ENCODE data around the gene SLC1A2.

Gene SLC1A2

DNA sequence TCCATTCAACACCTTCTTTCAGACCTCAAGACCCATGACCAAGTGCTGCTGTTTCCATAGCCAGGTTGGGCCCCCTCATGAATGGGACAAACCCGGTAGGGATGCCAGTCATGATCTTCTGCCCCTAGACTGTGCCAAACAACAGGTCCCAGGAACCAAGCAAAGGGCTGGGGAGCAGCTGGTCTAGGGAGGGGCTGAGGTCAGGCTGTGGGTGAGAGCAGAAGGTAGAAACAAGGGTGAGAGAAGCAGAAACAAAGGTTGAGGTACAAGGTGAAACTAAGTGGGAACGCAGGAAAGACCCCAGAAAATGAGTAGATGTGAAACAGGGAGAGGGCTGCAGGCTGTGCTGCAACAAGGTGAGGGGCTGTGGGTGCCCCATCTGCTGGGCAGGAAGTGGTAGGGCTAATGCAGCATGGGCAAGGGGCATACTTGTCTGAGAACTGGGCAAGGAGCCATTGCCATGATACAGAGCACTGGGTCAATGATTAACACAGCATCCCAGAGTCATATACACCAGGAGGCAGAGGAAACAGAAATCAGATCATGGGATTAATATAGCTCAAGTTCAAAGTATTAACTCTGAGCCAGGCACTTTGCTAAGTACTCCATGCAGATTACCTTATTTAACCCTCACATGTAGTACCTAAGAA lies 45.9 kb downstream of the SLC1A2 start:
- H3K27me3 ChIP-seq (ENCODE audit: insufficient read depth, low read length): no peaks in the 10 kb centered on the region
- no peaks in the 10 kb centered on the region for H3K36me3 ChIP-seq (ENCODE audit: insufficient read depth, low read depth, low read length)
- no peak overlapping the region for H3K9ac ChIP-seq (ENCODE audit: low read depth, low read length)
- H3K27ac ChIP-seq (ENCODE audit: low read length): no peak overlapping the region
- H3K4me3 ChIP-seq (ENCODE audit: low read length): no peak overlapping the region
- no peaks in the 10 kb centered on the region for H3K4me1 ChIP-seq (ENCODE audit: insufficient read depth, low read length)
- H3K9me3 ChIP-seq (ENCODE audit: insufficient read depth, low read depth, low read length): no peaks in the 10 kb centered on the region

DNA sequence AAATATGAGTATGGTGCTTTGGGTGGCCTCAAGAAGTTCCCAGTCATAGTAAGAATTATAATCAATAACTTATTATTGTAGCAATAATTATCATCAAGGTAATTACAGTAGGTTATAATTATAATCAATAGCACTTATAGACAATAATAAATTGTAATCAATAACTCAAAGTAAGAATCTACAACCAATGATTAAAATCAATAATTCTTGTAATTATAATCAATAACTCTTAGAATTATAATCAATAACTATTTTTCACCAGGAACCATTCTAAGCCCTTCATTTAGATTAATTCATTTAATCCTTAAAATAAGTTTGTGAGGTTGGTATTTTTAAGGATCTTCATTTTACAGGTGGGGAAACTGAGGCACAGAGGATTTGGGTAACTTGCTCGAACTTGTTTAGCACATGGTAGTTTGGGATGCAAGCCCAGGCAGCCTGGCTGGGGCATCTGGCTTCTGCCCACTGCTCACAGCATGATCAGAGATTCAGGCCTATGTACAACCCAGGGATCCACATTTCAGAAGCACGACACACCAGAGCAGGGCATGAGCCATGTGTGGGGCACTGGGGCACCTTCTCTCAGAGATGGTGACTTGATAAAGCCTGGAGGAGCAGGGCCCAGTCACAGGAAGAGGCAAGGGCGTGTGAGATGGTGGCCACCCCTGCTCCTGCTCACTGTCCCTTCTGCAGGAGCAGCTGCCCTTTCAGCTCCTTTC lies 46.6 kb downstream of the SLC1A2 start:
- no peak overlapping the region for H3K9ac ChIP-seq (ENCODE audit: low read depth, low read length)
- no peaks in the 10 kb centered on the region for H3K27me3 ChIP-seq (ENCODE audit: insufficient read depth, low read length)
- no peaks in the 10 kb centered on the region for H3K9me3 ChIP-seq (ENCODE audit: insufficient read depth, low read depth, low read length)
- no peaks in the 10 kb centered on the region for H3K36me3 ChIP-seq (ENCODE audit: insufficient read depth, low read depth, low read length)
- no peak overlapping the region for H3K27ac ChIP-seq (ENCODE audit: low read length)
- H3K4me3 ChIP-seq (ENCODE audit: low read length): no peak overlapping the region
- H3K4me1 ChIP-seq (ENCODE audit: insufficient read depth, low read length): no peaks in the 10 kb centered on the region

DNA sequence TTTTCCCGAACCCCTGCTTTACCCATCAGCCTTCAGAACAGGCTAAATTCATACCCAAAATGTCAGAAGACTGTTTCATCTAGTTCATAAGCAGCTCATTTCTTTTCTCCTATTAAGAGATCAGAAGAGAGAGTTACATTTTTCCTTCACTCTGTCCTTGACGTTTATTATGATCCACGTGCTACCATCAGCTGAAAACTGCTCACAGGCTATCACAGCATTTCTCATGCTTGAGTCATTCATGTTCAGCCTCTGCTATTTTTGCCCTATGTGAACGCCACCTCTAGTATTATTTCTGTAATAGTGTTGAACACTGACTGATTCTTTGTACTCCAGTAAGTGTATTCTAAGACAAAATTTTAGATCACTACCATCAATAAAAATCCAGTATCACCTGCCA lies 51.9 kb downstream of the SLC1A2 start:
- H3K27me3 ChIP-seq (ENCODE audit: insufficient read depth, low read length): no peaks in the 10 kb centered on the region
- no peaks in the 10 kb centered on the region for H3K9me3 ChIP-seq (ENCODE audit: insufficient read depth, low read depth, low read length)
- H3K36me3 ChIP-seq (ENCODE audit: insufficient read depth, low read depth, low read length): no peaks in the 10 kb centered on the region
- no peak overlapping the region for H3K4me3 ChIP-seq (ENCODE audit: low read length)
- no peak overlapping the region for H3K27ac ChIP-seq (ENCODE audit: low read length)
- no peaks in the 10 kb centered on the region for H3K4me1 ChIP-seq (ENCODE audit: insufficient read depth, low read length)
- no peak overlapping the region for H3K9ac ChIP-seq (ENCODE audit: low read depth, low read length)

DNA sequence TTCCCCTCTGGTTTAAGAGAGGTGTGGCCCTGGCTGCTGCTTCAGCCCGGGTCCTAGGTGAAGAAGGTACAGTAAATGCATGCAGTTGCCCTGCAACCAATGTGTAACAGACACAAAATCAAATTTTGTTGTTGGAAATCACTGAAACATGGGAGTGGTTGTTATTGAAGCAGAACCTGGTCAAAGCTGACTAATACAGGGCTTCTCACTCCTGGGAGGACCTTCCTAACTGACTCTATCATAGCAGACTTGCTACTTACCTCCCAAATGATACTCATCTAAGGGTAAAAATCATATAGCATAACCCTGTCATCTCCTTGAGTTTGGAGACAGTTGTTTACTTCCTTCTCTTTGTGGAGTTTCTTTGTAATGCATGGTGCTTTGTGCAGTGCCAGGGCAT lies 52.6 kb downstream of the SLC1A2 start:
- H3K27ac ChIP-seq (ENCODE audit: low read length): no peak overlapping the region
- H3K4me1 ChIP-seq (ENCODE audit: insufficient read depth, low read length): no peaks in the 10 kb centered on the region
- H3K9me3 ChIP-seq (ENCODE audit: insufficient read depth, low read depth, low read length): no peaks in the 10 kb centered on the region
- no peak overlapping the region for H3K4me3 ChIP-seq (ENCODE audit: low read length)
- H3K27me3 ChIP-seq (ENCODE audit: insufficient read depth, low read length): no peaks in the 10 kb centered on the region
- no peaks in the 10 kb centered on the region for H3K36me3 ChIP-seq (ENCODE audit: insufficient read depth, low read depth, low read length)
- no peak overlapping the region for H3K9ac ChIP-seq (ENCODE audit: low read depth, low read length)

DNA sequence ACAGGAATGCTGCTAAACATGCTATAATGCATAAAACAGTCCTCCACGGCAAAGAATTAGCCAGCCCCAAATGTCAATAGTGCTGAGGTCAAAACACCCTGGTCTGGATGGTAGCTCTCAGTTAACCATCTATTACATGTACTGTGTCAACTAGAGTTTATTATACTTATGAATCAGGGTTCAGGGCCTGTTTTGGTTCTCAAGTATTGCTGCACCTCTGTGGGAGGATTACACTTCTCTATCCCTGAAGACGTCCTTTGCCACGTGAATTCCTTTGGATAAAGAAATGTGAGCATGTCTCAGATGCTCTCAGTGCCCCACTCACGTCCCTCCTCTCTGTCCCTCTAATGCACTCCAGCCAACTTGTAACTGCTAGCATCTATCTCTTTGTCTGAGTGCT lies 53.4 kb downstream of the SLC1A2 start:
- Histone ChIP-seq H3K9ac (ENCODE audit: low read depth, low read length) (no peak overlapping the region), H3K9me3 (ENCODE audit: insufficient read depth, low read depth, low read length) (no peaks in the 10 kb centered on the region), H3K4me1 (ENCODE audit: insufficient read depth, low read length) (no peaks in the 10 kb centered on the region), H3K27ac (ENCODE audit: low read length) (no peak overlapping the region), H3K4me3 (ENCODE audit: low read length) (no peak overlapping the region), H3K27me3 (ENCODE audit: insufficient read depth, low read length) (no peaks in the 10 kb centered on the region), H3K36me3 (ENCODE audit: insufficient read depth, low read depth, low read length) (no peaks in the 10 kb centered on the region)

DNA sequence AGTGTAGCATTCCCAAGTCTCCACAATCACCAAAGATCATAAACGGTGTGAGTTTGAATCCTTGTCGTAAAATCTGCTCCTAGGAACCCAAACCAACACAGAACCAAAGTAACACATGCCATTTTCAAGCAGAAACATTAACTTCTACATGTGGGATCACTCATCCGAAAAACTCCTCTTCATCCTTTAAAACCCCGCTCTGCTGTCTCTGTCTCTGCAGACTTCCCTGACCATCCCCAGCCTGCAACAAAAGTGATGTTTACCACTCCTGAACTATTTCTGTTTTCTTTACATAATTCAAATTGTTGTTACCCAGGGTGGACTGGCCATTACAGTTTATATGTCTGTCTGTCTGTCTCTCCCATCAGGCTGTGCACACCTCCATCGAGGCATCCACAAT lies 54.0 kb downstream of the SLC1A2 start:
- Histone ChIP-seq H3K36me3 (ENCODE audit: insufficient read depth, low read depth, low read length) (no peaks in the 10 kb centered on the region), H3K9me3 (ENCODE audit: insufficient read depth, low read depth, low read length) (no peaks in the 10 kb centered on the region), H3K4me1 (ENCODE audit: insufficient read depth, low read length) (no peaks in the 10 kb centered on the region), H3K9ac (ENCODE audit: low read depth, low read length) (no peak overlapping the region), H3K4me3 (ENCODE audit: low read length) (no peak overlapping the region), H3K27ac (ENCODE audit: low read length) (no peak overlapping the region), H3K27me3 (ENCODE audit: insufficient read depth, low read length) (no peaks in the 10 kb centered on the region)

DNA sequence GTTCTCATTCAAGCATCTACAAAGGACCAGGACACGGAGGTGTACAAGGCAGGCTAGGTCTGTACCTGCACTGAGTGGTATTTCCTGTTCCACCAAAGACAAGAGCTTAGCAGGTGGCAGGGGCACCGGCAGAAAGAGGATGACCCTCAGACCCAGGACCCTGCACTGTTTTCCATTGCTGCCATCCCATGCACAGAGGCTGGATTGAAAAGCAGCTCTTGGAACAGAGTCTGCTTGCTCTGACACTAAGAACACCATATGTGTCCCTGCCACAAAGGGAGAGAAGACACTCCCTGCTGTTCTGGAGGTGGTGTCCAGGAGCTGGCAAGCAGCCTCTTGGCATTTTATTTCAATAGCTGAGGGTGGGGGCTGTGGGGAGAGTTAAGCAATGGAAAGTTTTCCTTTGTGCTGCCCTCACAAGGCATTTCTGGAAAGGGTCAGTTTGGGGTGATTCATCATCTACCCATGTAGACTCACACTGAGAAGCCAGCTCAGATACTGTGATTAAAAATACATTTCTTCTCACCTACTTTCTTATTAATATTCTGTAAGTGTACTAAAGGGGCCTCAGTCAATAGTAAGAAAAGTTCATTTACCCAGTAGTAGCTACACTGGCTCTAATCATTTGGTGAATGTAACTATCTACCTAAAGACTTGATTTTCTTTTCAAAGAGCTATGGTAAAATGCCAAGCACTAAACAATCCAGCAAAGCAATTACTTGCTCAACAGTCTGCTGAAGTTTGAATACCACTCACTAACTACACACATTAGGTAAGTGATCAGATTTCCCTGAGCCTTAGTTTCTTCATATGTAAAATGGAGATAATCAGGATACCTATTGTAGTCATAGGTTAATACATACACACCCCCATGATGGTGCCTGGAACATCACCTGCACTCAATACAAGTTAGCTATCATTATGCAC lies 55.2 kb downstream of the SLC1A2 start:
- H3K4me3 ChIP-seq (ENCODE audit: low read length): no peak overlapping the region
- no peak overlapping the region for H3K9ac ChIP-seq (ENCODE audit: low read depth, low read length)
- H3K36me3 ChIP-seq (ENCODE audit: insufficient read depth, low read depth, low read length): no peaks in the 10 kb centered on the region
- no peaks in the 10 kb centered on the region for H3K4me1 ChIP-seq (ENCODE audit: insufficient read depth, low read length)
- H3K9me3 ChIP-seq (ENCODE audit: insufficient read depth, low read depth, low read length): no peaks in the 10 kb centered on the region
- no peaks in the 10 kb centered on the region for H3K27me3 ChIP-seq (ENCODE audit: insufficient read depth, low read length)
- no peak overlapping the region for H3K27ac ChIP-seq (ENCODE audit: low read length)

DNA sequence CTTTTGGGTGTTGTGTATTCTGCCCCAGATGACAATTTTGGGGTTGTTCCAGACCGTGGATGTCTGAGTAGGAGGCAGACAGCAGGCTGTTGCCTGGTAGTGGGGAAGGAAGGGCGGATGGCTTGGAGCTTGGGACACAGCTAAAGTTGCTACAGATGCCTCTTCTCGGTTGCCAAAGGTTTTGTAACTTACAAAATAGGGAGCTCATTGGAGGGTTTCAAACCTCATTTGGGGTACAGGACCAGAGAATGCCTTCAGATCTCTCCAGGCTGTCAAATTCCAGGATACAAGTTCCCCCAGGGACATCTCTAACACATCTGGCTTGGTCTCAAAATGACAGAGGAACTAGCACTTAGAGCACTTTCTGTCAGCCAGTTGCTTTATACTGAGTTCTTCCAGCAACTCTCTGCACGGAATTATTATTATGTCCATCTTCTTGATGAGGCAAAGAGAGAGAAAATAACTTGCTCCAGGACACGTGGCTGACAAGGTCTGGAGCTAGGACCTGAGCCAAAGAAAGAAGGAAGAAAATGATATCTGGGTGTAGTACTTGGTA lies 56.0 kb downstream of the SLC1A2 start:
- H3K27me3 ChIP-seq (ENCODE audit: insufficient read depth, low read length): no peaks in the 10 kb centered on the region
- no peak overlapping the region for H3K9ac ChIP-seq (ENCODE audit: low read depth, low read length)
- H3K36me3 ChIP-seq (ENCODE audit: insufficient read depth, low read depth, low read length): no peaks in the 10 kb centered on the region
- no peak overlapping the region for H3K4me3 ChIP-seq (ENCODE audit: low read length)
- H3K9me3 ChIP-seq (ENCODE audit: insufficient read depth, low read depth, low read length): no peaks in the 10 kb centered on the region
- no peak overlapping the region for H3K27ac ChIP-seq (ENCODE audit: low read length)
- H3K4me1 ChIP-seq (ENCODE audit: insufficient read depth, low read length): no peaks in the 10 kb centered on the region

DNA sequence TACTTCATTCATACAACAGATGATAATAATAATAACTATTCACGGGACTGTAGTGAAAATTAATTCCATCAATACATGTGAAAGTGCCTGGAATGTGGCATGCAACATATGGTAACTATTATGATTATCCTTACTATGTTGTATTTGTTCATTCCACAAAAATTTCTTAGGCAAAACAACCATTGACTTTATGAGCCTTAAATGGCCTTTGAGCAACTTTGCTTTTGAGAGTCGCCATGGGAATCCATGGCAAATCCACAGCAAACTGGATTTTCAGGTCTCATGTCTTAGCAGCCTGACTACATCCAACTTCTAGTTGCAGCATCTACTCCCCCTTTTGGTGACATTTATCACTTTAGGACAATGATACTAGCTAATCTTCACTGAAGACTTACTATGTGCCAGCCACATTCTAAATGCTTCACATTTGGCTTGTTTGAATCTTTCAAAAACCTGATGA lies 56.8 kb downstream of the SLC1A2 start:
- H3K9ac ChIP-seq (ENCODE audit: low read depth, low read length): no peak overlapping the region
- no peaks in the 10 kb centered on the region for H3K9me3 ChIP-seq (ENCODE audit: insufficient read depth, low read depth, low read length)
- no peak overlapping the region for H3K4me3 ChIP-seq (ENCODE audit: low read length)
- no peaks in the 10 kb centered on the region for H3K4me1 ChIP-seq (ENCODE audit: insufficient read depth, low read length)
- H3K27ac ChIP-seq (ENCODE audit: low read length): no peak overlapping the region
- no peaks in the 10 kb centered on the region for H3K27me3 ChIP-seq (ENCODE audit: insufficient read depth, low read length)
- no peaks in the 10 kb centered on the region for H3K36me3 ChIP-seq (ENCODE audit: insufficient read depth, low read depth, low read length)

DNA sequence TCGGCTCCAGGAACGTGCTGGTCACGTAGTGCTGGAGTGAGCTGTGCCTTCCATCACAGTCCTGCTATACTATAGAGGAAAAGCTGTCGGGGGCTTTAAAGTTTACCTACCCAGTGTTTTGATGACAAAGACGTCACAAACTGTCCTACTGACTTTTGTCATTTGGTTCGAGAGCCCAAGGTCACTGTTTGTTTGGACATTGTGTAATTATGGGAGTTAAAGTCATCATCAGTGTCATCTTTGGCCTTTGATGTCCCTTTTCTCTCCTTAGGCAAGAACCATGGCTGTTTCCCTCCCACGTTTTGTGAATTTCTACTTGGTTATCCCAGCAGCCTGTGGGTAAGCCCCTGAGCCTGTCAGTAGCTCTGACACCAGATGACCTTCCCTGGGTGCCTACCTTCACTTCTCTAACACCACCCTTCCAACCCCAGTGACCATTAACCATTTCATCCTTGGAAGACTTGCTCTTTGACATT lies 59.3 kb downstream of the SLC1A2 start:
- H3K9ac ChIP-seq (ENCODE audit: low read depth, low read length): no peak overlapping the region
- H3K9me3 ChIP-seq (ENCODE audit: insufficient read depth, low read depth, low read length): no peaks in the 10 kb centered on the region
- no peaks in the 10 kb centered on the region for H3K36me3 ChIP-seq (ENCODE audit: insufficient read depth, low read depth, low read length)
- no peak overlapping the region for H3K4me3 ChIP-seq (ENCODE audit: low read length)
- no peaks in the 10 kb centered on the region for H3K27me3 ChIP-seq (ENCODE audit: insufficient read depth, low read length)
- H3K4me1 ChIP-seq (ENCODE audit: insufficient read depth, low read length): no peaks in the 10 kb centered on the region
- no peak overlapping the region for H3K27ac ChIP-seq (ENCODE audit: low read length)

DNA sequence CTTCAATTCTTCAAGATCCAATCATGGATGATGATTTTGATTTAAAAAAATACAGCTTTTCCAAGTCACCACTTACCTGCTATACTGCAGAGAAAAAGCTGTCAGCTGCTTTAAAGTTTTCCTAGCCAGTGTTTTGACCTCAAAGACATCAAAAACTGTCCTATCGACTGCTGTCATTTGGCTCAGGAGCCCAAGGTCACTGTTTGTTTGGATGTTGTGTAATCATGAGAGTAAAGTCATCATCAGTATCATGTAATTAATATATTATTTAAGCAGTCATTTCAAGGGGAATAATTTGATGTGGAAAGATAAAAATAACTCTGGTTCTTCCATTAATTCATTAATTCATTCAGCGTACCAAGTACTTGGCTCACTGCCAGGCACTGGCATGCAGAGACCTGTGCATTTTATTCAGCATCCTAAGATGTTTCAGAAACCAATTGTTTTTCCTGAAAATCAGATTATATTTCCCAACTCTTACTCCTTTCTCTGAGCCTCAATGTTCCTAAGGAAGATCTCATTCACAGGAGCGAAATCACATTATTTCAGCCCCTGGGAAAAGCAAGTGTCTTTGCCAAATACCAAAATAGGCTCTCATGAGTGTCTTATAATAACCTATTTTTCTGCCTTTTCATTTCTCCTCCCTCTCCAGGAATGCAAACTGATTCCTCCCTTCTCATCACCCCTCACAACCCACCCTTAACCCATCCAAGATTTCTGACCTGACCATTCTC lies 59.9 kb downstream of the SLC1A2 start:
- no peaks in the 10 kb centered on the region for H3K9me3 ChIP-seq (ENCODE audit: insufficient read depth, low read depth, low read length)
- H3K27me3 ChIP-seq (ENCODE audit: insufficient read depth, low read length): no peaks in the 10 kb centered on the region
- H3K4me3 ChIP-seq (ENCODE audit: low read length): no peak overlapping the region
- H3K9ac ChIP-seq (ENCODE audit: low read depth, low read length): no peak overlapping the region
- H3K36me3 ChIP-seq (ENCODE audit: insufficient read depth, low read depth, low read length): no peaks in the 10 kb centered on the region
- no peak overlapping the region for H3K27ac ChIP-seq (ENCODE audit: low read length)
- no peaks in the 10 kb centered on the region for H3K4me1 ChIP-seq (ENCODE audit: insufficient read depth, low read length)

All from iPS-20b (cell line).